NCI-H2196 treated with DMSO at 0.1 percent for 48 hours (cell line): ENCODE data around the gene GADD45GIP1.
"Not testable (repeated sequence)": the region's sequence is repeated elsewhere in the genome, so short reads cannot be mapped to it uniquely, and the experiment has no call there.

Experiments used
- DNase-seq: peaks from one replicate; lab custom pipeline; 2025; ENCODE audit not compliant: unreplicated experiment; lab: John Stamatoyannopoulos, UW

GADD45GIP1 gene

DNA sequence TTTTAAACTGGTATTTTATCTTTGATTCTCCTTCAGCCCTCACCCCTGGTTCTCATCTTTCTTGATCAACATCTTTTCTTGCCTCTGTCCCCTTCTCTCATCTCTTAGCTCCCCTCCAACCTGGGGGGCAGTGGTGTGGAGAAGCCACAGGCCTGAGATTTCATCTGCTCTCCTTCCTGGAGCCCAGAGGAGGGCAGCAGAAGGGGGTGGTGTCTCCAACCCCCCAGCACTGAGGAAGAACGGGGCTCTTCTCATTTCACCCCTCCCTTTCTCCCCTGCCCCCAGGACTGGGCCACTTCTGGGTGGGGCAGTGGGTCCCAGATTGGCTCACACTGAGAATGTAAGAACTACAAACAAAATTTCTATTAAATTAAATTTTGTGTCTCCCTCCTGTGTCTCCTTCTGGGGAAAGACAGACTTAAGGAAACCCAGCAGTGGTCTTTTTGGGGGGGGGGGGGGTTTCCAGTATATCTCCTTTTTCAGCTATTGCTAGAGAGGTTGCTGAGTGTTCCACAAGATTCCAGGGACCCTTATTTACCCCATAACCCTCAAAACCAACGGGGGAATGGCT is 12.8 kb downstream of the GADD45GIP1 start:
- no peak for DNase-seq

DNA sequence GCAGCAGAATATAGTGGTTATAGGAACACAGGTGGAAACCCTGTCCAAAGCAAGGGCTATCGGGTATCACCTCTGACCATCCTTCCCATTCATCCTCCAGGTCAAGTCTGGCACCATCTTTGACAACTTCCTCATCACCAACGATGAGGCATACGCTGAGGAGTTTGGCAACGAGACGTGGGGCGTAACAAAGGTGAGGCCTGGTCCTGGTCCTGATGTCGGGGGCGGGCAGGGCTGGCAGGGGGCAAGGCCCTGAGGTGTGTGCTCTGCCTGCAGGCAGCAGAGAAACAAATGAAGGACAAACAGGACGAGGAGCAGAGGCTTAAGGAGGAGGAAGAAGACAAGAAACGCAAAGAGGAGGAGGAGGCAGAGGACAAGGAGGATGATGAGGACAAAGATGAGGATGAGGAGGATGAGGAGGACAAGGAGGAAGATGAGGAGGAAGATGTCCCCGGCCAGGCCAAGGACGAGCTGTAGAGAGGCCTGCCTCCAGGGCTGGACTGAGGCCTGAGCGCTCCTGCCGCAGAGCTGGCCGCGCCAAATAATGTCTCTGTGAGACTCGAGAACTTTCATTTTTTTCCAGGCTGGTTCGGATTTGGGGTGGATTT is 13.5 kb downstream of the GADD45GIP1 start:
- no peak for DNase-seq

DNA sequence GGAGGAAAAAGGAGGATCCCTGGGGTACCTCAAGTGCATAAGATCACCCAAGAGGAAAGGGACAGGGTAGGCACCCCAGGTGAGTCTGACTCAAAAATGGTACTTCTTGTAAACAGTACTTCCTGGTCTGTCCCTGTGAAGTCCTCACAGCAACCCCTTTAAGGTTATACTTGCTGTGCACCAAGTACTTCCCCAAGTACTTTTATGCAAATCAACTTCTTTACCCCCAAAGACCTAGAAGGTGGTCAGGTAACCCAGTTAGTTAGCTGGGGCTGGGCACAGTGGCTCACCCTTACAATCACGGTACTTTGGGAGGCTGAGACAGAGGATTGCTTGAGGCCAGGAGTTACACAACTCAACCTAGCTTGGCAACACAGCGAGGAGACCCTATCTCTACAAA is 16.1 kb downstream of the GADD45GIP1 start:
- no peak for DNase-seq

DNA sequence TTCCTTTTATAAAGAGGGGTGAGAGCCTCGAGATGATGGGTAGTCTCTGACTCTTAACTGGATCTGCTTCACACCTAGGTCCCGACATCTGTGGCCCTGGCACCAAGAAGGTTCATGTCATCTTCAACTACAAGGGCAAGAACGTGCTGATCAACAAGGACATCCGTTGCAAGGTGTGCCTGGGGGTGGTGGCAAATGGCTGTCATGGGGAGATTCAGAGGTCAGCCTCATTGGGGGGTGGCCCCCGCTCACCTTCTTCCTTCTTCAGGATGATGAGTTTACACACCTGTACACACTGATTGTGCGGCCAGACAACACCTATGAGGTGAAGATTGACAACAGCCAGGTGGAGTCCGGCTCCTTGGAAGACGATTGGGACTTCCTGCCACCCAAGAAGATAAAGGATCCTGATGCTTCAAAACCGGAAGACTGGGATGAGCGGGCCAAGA is 17.0 kb downstream of the GADD45GIP1 start:
- no peak for DNase-seq

DNA sequence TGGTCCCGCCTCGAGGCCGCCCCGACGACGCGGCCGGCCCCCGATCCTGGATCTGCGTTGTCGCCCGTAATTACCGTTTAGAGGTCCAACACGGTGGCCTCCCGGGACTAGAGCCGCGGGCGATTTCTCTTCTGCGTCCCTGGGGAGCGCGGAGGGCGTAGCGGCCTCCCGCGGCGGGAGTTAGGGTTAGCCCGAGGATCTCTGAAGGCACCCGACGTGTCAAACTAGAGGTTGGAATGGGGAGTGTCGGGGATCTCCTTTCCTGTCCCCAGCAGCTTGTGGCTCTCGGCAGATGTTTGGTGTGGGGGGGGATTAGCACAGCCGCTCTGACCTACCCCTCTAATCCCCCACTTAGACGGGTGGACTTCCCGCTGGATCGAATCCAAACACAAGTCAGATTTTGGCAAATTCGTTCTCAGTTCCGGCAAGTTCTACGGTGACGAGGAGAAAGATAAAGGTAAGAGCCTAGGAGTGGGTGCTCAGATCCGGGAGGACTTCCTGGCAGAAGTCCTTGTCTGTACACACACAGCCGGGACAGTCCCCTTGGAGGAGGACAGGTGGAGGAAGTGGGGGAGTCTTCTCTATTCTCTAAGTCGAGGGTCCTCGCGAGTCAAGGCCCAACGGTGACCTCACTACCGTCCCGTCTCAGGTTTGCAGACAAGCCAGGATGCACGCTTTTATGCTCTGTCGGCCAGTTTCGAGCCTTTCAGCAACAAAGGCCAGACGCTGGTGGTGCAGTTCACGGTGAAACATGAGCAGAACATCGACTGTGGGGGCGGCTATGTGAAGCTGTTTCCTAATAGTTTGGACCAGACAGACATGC is 18.0 kb downstream of the GADD45GIP1 start:
- DNase-seq: no peak

DNA sequence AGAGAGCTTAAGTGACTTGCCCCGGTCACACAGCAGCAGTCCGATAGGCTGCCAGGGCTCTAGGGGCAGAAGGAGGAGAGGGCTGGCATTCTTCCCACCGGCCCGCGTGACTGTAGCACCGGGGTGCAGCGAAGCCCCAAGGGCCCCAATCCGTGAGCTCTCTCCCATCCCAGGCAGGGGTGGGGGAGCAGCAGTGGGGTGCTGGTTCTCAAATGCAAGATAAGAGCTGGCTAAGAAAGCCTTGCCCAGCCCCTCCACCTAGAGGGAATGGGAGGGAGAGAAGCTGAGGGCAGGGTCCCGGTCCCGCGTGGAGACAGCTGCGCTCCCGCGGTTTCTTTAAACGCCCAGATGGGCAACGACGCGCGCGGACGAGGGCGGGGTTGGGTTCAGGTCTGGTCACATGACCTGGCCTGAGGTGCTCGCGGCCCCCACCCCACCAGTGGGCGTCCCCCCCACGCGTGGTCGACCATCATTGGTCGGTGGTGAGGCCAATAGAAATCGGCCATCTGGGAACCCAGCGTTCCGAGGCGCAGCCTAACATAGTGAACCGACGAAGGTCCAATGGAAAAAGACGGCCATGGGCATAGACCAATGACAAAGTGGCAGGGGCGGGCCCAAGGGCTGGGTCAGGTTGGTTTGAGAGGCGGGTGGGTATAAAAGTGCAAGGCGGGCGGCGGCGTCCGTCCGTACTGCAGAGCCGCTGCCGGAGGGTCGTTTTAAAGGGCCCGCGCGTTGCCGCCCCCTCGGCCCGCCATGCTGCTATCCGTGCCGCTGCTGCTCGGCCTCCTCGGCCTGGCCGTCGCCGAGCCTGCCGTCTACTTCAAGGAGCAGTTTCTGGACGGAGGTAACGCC is 18.9 kb downstream of the GADD45GIP1 start, which contains the start of gene CALR:
TSS of gene CALR (plus strand) at position 683 of the 852 bp plus-strand sequence. CDS start at position 754, 71 bp downstream.
- DNase-seq: peak; percentile 98

DNA sequence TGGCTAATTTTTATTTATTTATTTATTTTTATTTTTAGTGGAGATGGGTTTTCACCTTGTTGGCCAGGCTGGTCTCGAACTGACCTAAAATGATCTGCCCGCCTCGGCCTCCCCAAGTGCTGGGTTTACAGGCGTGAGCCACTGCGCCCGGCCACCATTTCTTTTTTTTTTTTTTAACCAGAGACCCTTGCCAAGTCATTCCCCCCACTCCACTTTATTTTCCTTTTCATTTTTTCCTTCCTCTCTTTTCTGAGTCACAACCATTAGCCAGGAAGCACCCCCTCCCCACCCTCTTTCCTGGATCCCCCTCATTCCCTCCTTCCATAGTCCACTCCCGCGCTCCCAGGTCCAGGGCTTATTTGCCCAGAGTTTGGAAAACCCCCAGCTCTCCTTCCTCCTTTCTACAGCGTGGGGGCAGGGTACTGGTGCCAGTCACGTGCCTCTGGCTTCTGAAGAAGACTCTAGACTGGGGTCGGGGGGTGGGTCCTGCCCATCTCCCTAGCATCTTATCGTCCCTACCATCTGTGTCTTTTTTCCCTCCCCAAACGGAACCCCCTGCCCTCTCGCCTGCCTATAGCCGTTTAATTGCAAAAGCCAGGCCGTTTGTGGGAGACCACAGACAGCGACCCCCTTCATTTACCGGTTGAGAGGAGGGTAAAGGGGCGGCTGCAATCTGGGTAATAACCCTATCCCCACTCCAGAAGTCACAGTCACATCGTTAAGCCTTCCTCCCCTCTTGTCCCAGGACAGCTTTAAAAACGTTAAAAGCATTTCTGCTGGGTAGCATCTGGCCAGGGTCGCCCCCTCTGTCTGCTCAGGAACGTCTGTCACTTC is 19.7 kb downstream of the GADD45GIP1 start:
- no peak for DNase-seq

DNA sequence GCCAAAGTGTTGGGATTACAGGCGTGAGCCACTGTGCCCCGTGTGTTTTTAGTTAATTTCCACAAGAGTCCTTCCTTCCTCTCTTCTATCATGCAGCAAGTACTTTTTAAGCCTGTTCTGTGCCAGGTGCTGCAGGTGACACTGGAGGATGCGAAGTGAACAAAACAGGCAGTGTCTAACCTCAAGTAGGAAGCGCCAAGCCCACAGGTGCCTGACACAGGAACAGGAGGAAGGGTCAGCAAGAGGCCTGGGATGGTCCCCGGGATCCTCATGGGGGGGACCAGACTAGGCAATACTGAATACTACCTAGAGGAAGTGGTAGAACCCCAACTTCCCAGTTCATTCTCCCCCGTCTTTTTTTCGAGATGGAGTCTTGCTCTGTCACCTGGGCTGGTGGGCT is 20.4 kb downstream of the GADD45GIP1 start:
- DNase-seq: no peak

DNA sequence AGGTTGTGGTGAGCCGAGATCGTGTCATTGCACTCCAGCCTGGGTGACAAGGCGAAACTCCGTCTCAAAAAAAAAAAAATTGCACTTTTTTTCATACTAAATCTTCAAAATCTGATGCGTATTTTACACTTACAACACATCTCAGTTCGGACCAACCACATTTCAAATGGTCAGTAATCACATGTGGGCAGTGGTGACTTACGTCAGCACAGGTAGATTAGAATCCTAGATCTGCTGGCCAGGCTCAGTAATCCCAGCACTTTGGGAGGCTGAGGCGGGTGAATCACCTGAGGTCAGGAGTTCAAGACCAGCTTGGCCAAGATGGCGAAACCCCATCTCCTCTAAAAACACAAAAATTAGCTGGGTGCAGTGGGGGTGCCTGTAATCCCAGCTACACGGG is 22.0 kb downstream of the GADD45GIP1 start:
- DNase-seq: no peak

DNA sequence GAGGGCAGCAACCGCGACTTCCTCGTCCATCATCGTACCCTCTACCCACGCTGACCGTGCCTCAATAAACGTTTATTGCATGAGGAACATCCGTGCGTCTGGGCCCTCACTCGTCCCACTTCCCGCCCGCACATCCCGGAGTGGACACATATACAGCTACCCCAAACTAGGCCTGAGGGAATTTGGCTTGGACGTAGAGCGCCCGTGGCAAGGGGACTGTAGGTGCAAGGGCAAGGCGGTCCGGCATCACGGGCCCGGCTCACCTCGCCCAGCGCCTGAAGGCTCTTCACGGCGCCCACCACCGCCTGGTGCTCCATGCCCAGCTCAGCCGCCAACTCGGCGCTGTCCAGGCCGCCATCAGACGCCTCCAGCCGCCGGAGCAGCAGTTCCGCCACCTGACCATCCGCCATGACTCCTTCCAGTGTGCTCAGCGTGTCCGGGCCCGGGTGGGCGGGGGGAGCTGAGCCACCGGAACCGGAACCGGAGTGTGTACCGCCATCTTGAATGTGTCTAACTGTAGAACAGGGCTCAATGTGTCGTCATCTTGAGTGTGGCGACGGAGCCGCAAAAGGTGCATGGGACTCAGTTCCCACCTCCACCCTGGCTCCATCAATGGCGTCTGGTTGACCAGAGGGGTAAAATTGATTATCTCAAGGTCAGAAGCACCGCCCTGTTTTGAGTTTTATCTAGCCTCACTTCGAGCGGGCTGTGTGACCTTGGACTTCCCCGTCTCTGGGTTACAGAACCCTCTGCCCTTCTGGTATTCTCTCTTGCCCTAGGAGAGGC is 23.5 kb downstream of the GADD45GIP1 start, which contains the start of gene FARSA:
TSS of gene FARSA (minus strand) at position 425 of the 786 bp plus-strand sequence. CDS start at position 410, 15 bp downstream.
- peak; percentile 71 for DNase-seq

DNA sequence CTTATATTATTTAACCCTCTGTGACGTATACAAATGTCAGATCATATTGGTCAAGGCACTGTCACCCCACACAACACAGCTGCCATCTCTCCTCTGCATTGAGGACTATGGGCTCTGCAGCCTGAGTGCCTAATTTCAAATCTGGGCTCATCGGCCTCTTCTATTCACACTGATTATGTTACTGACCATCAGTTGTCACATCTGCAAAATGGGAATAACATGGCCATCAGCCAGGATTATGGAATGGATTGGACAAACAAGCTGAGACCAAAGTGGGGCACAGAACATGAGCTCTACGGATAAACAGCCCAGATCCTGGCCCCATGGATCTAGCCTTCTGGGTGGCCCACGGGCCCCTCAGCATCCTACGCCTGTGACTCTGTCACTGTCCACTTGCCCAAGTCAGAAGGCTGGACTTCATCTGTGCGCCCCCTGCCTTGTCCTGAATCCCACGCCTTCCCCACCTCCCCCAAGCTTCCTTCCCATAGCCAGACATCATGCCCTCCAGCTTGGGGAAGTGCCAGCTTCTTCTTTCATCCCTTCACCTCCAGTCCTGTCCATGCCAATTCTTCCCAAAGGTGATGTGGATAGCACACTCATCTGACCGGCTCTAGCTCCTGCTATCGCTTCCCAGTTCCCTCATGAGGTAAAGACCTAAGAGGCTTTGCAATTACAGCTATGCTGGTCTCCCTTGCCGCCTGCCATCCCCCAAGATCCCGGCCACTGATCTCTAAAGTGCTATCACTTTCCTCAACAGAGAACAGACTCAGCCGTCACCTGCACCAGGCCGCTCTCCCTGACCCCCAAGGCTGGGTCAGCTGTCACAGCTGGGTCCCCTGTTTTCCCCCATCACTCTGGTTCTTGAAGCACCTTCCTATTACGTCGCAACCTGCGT is 24.4 kb downstream of the GADD45GIP1 start:
- DNase-seq: no peak

DNA sequence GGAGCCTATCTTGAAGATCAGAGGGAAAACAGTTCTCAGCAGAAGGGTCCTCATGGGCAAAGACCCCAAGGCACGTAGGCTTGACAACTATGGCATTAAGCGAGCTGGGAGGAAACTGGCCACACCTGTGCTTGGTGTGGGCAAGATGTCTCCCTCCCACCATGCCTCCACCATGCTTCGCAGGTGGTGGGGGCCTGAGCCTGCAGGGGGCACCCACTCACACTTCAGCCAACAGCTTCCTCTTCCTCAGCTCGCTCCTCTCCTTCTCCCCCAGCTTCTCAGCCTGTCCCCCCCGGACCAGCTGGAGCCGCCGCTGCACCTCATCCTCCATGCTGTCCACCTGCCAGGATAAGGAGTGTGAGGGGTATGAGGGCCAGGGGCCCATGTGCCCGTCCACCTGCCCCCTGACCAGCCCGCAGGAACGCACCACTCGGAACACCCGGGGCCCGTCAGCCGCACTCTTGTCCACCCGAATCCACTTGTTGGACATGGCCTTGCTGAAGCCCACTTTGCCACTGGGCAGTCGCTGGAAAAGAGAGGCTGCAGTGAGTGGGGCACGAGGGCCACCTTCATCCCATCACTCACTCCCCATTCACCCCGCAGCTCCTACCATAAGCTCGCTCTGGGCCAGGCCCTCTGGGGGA is 26.9 kb downstream of the GADD45GIP1 start:
- no peak for DNase-seq

DNA sequence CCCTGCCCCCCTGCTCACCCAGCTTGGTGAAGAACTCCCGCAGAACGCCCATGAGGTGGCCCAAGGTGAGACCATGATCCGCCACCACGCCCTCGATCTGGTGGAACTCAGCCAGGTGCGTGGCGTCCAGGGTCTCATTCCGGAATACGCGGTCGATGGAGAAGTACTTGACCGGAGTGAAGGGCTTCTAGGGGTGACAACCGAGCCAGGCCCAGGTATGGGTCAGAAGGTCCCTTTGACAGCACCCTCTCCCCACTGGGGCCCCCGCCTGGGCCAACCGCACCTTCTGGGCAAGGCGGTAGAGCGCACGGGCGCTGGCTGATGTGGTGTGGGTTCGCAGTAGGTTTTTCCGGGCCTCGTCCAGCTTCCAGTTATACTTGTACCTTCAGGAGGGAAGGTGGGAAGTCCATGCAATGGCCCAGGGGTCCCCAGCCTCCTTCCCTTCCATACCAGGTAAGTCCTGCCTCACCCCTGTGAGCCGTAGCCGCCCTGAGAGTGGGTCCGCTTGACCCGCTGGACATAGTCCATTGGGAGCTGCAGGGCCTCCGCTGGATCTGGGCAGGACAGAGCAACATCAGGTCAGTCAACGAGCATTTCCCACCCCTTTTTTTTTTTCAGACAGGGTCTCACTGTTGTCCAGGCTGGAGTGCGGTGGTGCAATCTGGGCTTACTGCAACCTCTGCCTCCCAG is 32.3 kb downstream of the GADD45GIP1 start:
- DNase-seq: no peak

DNA sequence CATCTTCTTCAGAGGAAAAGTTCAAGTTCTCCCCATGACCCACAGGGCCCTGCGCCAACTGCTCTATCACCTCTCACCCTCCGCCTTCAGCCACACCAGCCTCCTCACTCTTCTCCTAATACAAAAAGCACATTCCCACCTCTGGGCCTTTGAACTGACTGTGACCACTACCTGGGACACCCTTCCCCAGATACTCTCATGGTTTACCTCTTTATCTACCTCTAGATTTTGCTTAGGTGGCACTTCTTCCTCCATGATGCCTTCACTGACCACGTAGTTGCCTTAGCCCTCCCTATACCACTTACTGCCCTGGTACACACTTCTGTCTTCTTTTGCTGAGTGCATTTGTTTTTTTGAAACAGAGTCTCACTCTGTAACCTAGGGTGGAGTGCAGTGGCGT is 34.1 kb downstream of the GADD45GIP1 start:
- DNase-seq: no peak

DNA sequence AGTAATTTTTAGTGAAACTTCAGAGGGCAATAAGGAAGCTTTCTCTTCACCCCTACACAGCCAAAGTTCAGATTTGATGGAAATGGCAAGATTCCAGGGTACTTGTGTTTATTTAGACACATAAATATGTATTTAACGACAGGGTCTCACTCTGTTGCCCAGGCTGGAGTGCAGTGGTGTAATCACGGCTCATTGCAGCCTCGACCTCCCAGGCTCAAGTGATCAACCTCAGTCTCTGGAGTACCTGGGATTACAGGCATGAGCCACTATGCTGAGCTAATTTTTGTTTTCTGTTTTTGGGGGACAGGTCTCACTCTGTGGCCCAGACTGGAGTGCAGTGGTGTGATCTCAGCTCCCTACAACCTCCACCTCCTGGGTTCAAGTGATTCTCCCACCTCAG is 36.0 kb downstream of the GADD45GIP1 start:
- no peak for DNase-seq

DNA sequence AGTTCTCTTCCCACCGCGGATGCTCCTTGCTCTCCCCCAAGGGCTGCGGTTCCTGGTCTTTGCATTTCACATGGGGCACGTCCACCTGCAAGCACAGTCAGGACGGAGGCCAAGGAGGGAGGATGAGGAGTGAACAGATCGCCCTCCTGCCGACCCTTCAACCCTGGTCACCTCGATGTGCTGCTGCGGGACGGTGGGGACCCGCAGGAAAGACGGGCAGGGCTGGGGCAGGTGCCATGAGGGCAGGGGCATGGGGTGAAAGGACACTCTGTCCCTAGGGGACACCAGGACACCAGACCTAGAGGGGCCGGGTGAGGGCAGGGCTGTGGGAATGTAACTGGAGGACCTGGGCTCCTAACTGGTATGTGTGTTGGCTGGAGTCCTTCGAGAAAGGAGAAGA is 38.8 kb downstream of the GADD45GIP1 start:
- no peak for DNase-seq

DNA sequence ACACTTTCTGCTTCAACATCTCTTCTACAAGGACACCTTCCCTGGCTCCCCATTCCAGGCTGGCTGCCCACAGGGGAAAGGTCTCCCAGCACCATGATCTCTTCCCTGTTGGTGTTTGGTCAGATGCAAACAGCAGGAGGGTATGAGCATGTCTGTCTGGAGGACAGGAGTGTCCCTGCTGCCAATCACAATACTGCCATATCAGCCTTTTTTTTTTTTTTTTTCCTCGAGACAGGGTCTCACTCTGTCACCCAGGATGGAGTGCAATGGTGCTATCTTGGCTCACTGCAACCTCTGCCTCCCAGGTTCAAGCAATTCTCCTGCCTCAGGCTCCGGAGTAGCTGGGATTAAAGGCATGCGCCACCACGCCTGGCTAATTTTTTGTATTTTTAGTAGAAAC is 41.2 kb downstream of the GADD45GIP1 start:
- DNase-seq: not testable (repeated sequence)
